Loucy (cell line): ENCODE data around the gene SNAP91.

Experiments used
- H2AFZ ChIP-seq: fragments of 200-600 bp; sonication (generic); 2 replicates; pipeline ENCODE4 v1.6.0; 2016; ENCODE audit warnings: antibody characterized with exemption, mild to moderate bottlenecking, low read length, moderate library complexity
- H3F3A ChIP-seq: fragments of 200-600 bp; 2 replicates; pipeline ENCODE4 v1.6.0; 2016; ENCODE audit warnings: antibody characterized with exemption, low read depth, mild to moderate bottlenecking
- H3K27me3 ChIP-seq: fragments of 200-600 bp; sonication (generic); 2 replicates; pipeline ENCODE4 v1.6.1; 2014; ENCODE audit warnings: low read length, mild to moderate bottlenecking; ENCODE audit not compliant: insufficient read depth, poor library complexity, severe bottlenecking
- H3K36me3 ChIP-seq: fragments of 200-600 bp; sonication (generic); 2 replicates; pipeline ENCODE4 v1.6.1; 2016; ENCODE audit warnings: low read length; ENCODE audit not compliant: insufficient read depth
- H3K4me1 ChIP-seq: fragments of 200-600 bp; sonication (generic); 2 replicates; pipeline ENCODE4 v1.5.1; 2014; ENCODE audit warnings: low read length, mild to moderate bottlenecking; ENCODE audit not compliant: insufficient read depth, poor library complexity, severe bottlenecking
- H3K4me2 ChIP-seq: fragments of 200-600 bp; sonication (generic); 2 replicates; pipeline ENCODE4 v1.6.0; 2014; ENCODE audit warnings: antibody characterized with exemption, low read length, low read depth, mild to moderate bottlenecking; ENCODE audit not compliant: poor library complexity, severe bottlenecking
- H3K4me3 ChIP-seq: fragments of 200-600 bp; sonication (generic); 2 replicates; pipeline ENCODE4 v1.5.1; 2014; ENCODE audit warnings: low read length, mild to moderate bottlenecking, mixed read lengths; ENCODE audit not compliant: poor library complexity, severe bottlenecking
- H3K79me2 ChIP-seq: fragments of 200-600 bp; sonication (generic); 2 replicates; pipeline ENCODE4 v1.6.1; 2014; ENCODE audit warnings: low read length; ENCODE audit not compliant: insufficient read depth
- H3K9ac ChIP-seq: fragments of 200-600 bp; sonication (generic); 2 replicates; pipeline ENCODE4 v1.6.0; 2014; ENCODE audit warnings: mild to moderate bottlenecking, low read depth, low read length, moderate library complexity; ENCODE audit not compliant: poor library complexity, severe bottlenecking
- H3K9me2 ChIP-seq: fragments of 200-600 bp; sonication (generic); replicated peaks from 2 replicates; pipeline ENCODE4 v1.6.1; 2016; ENCODE audit warnings: low read depth, low read length, mixed read lengths
- H3K9me3 ChIP-seq: fragments of 200-600 bp; sonication (generic); 2 replicates; pipeline ENCODE4 v1.6.1; 2014; ENCODE audit warnings: mild to moderate bottlenecking, antibody characterized with exemption, low read length, low read depth; ENCODE audit not compliant: insufficient read depth
- H4K20me1 ChIP-seq: fragments of 200-600 bp; sonication (generic); 2 replicates; pipeline ENCODE4 v1.6.0; 2014; ENCODE audit warnings: antibody characterized with exemption, low read length, mild to moderate bottlenecking; ENCODE audit not compliant: insufficient read depth, poor library complexity, severe bottlenecking
- CTCF ChIP-seq: fragments of 200-600 bp; sonication (generic); conservative IDR thresholded peaks from 2 replicates; pipeline ENCODE4 v1.5.1; 2014; ENCODE audit warnings: mild to moderate bottlenecking, antibody characterized with exemption, low read length
- EZH2phosphoT487 ChIP-seq: fragments of 200-600 bp; IDR thresholded peaks from 2 replicates; pipeline ENCODE4 v1.6.1; 2018; ENCODE audit warnings: antibody characterized with exemption, mild to moderate bottlenecking, moderate library complexity, borderline replicate concordance

The SNAP91 gene, protein sequence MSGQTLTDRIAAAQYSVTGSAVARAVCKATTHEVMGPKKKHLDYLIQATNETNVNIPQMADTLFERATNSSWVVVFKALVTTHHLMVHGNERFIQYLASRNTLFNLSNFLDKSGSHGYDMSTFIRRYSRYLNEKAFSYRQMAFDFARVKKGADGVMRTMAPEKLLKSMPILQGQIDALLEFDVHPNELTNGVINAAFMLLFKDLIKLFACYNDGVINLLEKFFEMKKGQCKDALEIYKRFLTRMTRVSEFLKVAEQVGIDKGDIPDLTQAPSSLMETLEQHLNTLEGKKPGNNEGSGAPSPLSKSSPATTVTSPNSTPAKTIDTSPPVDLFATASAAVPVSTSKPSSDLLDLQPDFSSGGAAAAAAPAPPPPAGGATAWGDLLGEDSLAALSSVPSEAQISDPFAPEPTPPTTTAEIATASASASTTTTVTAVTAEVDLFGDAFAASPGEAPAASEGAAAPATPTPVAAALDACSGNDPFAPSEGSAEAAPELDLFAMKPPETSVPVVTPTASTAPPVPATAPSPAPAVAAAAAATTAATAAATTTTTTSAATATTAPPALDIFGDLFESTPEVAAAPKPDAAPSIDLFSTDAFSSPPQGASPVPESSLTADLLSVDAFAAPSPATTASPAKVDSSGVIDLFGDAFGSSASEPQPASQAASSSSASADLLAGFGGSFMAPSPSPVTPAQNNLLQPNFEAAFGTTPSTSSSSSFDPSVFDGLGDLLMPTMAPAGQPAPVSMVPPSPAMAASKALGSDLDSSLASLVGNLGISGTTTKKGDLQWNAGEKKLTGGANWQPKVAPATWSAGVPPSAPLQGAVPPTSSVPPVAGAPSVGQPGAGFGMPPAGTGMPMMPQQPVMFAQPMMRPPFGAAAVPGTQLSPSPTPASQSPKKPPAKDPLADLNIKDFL

DNA sequence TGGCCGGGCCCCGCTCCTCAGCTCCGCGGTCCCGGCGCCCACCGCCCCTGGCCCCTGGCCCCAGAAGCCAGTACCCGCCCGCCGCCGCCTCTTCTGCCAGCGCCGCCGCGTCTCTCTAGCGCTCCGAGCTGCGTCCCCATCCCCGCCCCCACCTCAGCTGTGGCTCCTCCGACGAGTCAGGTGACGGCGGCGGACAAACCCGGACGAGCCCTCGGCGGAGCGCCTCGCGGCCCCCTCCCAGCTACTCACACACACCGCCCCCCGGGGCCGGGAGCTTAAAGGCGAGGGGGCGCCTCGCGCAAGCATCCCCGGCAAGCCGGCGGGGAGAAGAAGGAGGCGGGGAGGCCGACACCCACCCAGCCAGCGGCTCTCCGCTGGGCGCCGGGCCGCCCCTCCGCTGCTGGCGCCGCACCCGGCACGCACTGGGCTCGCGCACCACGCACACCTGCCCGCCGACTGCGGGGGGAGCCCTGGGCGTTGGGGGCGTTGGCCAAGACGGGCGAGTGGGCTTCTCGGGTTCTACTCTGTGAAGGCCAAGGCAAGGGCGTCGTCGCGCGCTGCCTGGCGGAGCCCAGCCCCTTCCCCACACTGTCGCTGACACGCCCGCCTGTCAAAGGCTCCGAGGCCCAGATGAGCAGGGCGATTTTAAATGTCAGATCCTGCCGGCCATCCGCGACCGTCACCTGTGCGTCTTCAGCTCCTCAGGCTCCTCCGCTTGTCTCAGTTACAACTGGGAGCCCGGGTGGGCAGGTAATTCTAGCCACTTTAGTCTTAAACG, at the start of gene SNAP91:
Gene SNAP91, minus strand, starts transcription at position 132 of the 778 bp plus-strand sequence. CDS start 1,174 bp downstream, outside the sequence.
- Histone ChIP-seq H3K9ac (no peak within 1 kb of the TSS), H3K27me3 (no peaks in the 10 kb centered on the region), H2AFZ (no peak within 1 kb of the TSS), H3F3A (no peaks in the 10 kb centered on the region), H3K4me1 (no peaks in the 10 kb centered on the region), H3K36me3 (no peaks in the 10 kb centered on the region), H3K79me2 (no peaks in the 10 kb centered on the region), H3K9me3 (no peaks in the 10 kb centered on the region), H4K20me1 (no peaks in the 10 kb centered on the region), H3K9me2 (no peaks in the 10 kb centered on the region), H3K4me3 (no peak within 1 kb of the TSS), H3K4me2 (no peak within 1 kb of the TSS)
- TF ChIP-seq EZH2phosphoT487: no peak
- no peak for TF ChIP-seq CTCF

- Histone ChIP-seq H3K9ac (no peak overlapping the region), H3K4me1 (no peaks in the 10 kb centered on the region), H3F3A (no peaks in the 10 kb centered on the region)
Observed at GRCh38 chr6:83758533-83758932, 49.6 kb upstream of the SNAP91 start.

More at GRCh38 chr6:83758533-83758932, 49.6 kb upstream of the SNAP91 start:
- H3K4me2 ChIP-seq: no peak overlapping the region
- no peak overlapping the region for H2AFZ ChIP-seq
- no peaks in the 10 kb centered on the region for H3K36me3 ChIP-seq
- H3K79me2 ChIP-seq: no peaks in the 10 kb centered on the region
- H3K27me3 ChIP-seq: no peaks in the 10 kb centered on the region
- no peak overlapping the region for H3K4me3 ChIP-seq
- H3K9me2 ChIP-seq: no peaks in the 10 kb centered on the region
- no peaks in the 10 kb centered on the region for H3K9me3 ChIP-seq
- TF ChIP-seq EZH2phosphoT487 (no peak), CTCF (no peak)
- no peaks in the 10 kb centered on the region for H4K20me1 ChIP-seq
